Activated CD4-positive, CD25-positive, alpha-beta regulatory T cell (primary cell): ENCODE results near the gene CRYGN.

Experiments
- DNase-seq, 4 experiments: peaks; one replicate each; lab custom pipeline; 2025; lab: John Stamatoyannopoulos, UW

CRYGN gene

DNA sequence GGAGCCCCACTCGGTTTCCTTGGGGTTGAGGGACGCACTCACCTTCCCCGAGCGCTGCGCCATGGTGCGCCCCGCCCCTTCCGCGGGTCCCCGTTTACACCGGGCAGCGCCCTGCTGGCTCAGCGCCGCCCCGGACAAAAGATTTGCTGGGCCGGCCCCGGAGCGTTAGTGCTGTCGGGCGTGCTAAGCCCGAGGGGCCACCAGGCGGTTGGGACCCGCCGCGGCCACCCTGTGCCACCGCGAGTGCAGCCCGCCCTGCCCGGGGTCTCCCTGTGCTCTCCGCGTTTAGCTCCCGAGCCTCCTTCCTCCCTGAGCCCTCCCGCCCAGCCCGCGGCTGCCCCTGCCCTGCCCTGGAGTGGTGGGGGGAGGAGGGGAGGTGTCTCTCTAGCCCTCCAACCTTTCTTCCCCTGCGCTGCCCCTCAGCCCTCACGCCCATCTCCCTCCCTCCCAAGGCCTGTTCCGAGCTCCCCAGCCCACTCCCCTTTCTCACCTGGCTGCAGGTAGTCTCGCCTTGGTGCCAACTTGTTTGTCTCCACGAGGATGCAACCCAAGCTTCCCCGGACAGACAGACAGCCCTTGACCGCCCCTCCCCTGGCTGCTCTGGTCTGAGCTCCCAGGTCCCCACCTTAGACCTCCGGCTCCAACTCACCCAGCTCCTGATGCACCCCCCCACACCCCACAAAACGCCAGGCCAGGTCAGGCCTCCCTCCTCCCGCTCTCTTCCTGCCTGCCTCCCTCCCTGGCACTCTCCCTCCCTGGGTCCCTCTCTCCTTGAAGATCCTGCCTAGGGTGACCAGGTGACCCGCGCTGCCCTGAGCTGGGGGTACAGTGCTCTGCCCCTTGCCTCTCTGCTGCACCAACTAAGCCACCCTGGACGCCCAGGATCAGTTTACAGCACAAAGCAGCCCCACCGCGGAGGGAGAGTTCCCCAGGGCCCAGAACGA is at the start of gene CRYGN:
Gene CRYGN (minus strand): TSS at position 287 of the 944 bp plus-strand sequence. CDS start 224 bp downstream, at position 63.
- DNase-seq = no peak

GRCh38 chr7:151489498-151489897 is 49.6 kb upstream of the CRYGN start:
- DNase-seq = no peak

DNA sequence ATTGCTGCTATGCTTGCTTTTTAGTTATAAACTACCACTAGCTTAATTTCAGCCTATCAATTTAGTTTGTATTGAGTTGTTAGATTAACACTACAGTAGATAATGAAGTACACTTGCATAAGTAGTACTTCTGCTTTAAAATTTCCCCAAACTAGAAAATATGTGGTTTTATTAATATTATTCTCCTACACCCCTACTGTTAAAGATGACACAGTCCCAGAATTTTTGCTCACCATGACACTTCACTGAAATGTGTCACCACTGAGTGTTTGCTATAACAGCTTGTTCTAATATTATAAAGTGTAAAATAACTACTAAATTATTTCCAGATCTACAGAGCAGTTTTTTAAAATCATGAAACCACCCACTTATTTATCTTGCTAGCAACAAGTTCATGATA is 48.2 kb upstream of the CRYGN start:
- DNase-seq = no peak

DNA sequence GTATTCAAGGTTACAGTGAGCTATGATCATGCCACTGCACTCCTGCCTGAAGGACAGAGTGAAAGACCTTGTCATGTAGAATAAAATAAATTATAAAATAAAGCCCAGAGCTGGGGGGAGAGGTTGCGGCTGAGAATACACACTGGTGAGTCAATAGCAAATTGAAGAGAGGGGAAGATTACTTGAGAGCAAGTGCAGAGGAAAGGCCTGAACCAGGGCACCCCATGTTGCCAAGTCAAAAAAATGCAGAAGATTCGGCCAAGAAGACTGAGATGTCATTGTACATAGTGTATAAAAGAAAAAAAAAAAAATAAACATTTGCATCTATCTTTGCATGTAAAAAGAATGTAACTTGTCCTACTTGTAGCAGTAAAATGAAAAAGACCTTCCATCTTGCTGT is 47.3 kb upstream of the CRYGN start:
- DNase-seq = no peak

GRCh38 chr7:151486074-151486473 is 46.1 kb upstream of the CRYGN start:
- DNase-seq = no peak

- DNase-seq = no peak
These were observed 45.2 kb upstream of the CRYGN start for GRCh38 chr7:151484971-151485707.

DNA sequence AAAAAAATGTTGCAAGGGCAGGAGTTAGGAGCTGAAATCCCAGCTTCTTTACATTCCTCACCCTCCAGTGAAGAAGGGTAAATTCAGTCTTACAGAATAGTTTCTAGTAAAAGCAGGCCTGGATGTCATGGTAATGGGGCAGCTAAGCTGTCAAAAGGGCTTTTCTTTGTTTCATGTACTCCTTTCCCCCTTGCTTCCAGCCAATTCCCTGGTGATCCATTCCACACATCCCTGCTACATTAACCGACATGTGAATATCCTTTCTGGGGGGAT is 43.7 kb upstream of the CRYGN start:
- DNase-seq = no peak

GRCh38 chr7:151482883-151483710 is 43.2 kb upstream of the CRYGN start:
- no peak for DNase-seq

GRCh38 chr7:151481650-151482505 is 41.9 kb upstream of the CRYGN start:
- no peak for DNase-seq

DNA sequence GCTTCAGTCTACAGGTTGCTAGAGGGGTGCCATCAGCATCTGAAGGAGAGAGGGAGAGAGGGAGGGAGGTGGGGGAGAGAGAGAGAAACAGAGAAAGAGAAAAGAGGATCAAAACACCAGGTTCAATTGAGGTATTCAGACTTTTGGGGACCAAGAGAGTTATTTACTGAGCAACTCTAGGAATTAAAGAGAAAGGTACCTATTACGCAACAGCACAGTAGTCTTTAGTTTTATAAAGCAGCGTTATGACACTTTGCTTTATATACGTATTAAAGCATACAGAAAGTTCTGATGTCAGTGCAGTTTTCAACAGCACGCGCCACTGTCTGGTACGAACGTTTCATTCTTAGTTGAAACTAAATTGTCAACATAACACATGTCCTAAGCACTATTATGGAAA is 37.9 kb upstream of the CRYGN start:
- no peak for DNase-seq

GRCh38 chr7:151472644-151473380 is 32.9 kb upstream of the CRYGN start:
- no peak for DNase-seq

DNA sequence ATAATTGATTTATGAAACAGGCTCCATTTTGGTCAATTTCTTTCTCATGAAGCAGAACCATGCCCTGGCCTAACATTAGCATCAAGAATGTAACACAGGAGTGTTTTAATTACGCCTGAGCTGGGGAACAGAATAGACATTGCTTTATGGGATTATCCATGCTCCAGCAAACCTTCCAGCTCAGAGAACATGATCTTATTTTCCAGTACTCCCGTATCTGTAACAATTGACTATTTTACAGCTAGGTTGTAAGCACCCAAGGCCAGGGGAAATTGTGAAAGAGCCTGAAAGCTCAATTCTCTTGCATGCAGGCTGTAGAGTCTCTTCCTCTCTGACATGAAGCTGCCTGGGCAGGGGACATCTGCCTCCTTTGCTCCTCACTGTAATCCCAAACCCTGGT is 30.8 kb upstream of the CRYGN start:
- no peak for DNase-seq

GRCh38 chr7:151469281-151469680 is 29.3 kb upstream of the CRYGN start:
- no peak for DNase-seq

- no peak for DNase-seq
These were observed 28.5 kb upstream of the CRYGN start for GRCh38 chr7:151468217-151469018.

DNA sequence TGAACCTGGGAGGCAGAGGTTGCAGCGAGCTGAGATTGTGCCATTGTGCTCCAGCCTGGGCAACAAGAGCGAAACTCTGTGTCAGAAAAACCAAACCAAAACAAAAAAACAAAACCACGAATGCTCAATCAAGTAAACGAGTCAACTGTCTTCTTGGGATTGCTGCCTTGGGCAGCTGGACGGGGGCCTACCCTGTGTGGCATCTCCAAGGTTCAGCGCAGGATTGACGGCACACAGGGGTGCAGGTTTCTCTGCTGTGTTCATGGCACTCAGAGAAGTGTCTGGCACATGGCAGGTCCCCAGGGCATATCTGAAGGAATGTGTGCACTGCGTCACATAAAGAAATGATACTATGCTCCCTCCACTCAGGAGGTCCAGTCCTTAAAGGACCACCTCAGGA is 25.2 kb upstream of the CRYGN start:
- no peak for DNase-seq

GRCh38 chr7:151462306-151462779 is 22.4 kb upstream of the CRYGN start:
- DNase-seq = no peak

- DNase-seq = no peak
These were observed 21.9 kb upstream of the CRYGN start for GRCh38 chr7:151461942-151462230.

DNA sequence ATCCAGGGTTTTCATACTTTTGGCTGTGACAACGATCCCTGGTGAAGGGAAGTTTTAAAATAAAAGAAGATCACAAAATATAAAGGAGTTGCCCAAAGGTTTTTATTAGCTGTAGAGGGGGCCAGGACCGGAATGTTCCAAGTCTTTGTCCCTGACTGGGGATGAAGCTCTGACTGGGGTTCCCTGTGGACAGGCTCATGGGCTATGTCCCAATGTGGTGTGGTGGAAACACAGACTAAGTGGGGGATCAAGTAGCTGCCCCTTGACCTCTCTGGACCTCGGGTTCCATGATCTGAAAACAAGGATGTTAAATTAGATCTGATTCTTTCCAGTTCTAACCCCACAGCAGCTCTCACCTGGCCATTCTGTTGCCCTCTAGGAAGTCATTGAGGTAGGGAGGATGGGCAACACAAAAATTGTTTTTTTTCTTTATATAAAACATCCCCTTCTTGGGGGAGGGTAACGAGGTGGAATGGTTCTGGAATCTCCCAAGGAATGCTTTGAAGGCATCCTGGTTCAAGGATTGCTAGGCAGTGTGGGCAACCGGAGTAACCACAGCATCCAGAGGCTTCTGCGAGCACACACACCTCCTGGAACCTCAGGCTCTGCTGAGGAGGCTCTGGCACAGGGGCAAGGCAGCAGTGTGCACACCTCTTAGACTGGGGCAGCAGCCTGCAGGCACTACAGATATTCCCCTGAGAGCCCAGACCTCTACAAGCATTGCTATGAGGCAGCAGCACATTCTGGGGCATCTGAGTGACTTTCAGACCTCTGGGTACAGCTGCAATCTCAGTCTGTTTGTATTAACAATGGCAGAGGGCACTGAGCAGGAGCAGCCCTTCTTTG is 21.4 kb upstream of the CRYGN start:
- no peak for DNase-seq

GRCh38 chr7:151460474-151460855 is 20.5 kb upstream of the CRYGN start:
- DNase-seq = no peak
